NCI-H2029 treated with DMSO at 0.1 percent for 48 hours (cell line): ENCODE measurements around the gene TSEN54.

Experiments
- DNase-seq: peaks from one replicate; lab custom pipeline; 2025; lab: John Stamatoyannopoulos, UW

The TSEN54 gene

DNA sequence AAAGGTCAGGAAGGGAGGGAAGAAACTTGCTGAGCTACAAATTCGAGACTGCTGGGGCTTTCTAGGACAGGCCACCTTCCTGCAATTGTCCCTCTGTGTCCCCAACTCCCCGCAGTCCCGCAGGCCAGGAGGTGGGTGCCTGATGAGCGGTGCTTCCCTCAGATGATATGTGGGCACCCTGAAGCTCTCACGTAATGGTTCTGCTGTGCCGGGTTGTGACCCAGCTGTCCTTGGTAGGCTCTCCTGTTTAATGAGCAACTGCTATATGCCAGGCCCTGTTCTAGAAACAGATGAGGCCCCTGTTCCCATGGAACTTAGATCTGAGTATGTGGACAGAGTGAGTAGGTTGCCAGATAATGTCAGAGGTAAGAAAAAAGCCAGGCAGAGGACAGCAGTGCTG is 49.3 kb downstream of the TSEN54 start:
- no peak for DNase-seq

DNA sequence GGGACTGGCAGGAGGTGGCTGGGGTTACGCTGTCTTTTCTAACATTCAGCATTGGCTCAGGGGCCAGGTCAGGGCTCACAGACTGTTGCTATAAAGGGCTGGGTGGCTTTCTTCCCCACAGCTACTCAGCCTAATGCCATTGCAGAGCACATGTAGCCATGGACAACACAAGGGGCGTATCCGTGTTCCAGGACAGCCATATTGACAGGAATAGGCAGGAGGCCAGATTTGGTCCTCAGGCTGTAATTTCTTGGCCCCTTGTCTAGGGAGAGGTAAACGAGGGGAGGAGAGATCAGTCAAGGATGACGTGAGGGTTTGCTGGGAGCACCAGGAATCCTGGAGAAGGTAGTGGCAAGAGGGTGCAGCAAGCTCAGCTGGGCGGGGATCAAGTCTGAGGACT is 50.1 kb downstream of the TSEN54 start:
- DNase-seq = no peak

DNA sequence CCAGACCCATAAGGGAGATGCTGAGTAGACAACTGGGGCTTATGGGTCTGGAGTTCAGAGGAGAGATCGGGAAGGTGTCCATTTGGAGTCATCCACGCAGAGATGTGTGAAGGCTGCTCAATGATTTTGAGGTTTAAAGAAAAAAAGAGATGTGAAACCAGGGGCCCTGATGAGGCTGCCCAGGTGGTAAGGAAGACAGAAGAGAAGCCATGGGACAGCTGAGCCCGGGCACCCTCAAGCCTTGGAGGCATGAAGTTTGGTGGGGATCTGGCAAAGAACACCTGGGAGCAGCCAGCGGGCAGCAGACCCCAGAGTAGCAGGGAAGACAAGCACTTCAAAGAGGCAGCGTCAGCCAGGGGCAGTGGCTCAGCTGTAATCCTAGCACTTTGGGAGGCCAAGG is 50.5 kb downstream of the TSEN54 start:
- no peak for DNase-seq

DNA sequence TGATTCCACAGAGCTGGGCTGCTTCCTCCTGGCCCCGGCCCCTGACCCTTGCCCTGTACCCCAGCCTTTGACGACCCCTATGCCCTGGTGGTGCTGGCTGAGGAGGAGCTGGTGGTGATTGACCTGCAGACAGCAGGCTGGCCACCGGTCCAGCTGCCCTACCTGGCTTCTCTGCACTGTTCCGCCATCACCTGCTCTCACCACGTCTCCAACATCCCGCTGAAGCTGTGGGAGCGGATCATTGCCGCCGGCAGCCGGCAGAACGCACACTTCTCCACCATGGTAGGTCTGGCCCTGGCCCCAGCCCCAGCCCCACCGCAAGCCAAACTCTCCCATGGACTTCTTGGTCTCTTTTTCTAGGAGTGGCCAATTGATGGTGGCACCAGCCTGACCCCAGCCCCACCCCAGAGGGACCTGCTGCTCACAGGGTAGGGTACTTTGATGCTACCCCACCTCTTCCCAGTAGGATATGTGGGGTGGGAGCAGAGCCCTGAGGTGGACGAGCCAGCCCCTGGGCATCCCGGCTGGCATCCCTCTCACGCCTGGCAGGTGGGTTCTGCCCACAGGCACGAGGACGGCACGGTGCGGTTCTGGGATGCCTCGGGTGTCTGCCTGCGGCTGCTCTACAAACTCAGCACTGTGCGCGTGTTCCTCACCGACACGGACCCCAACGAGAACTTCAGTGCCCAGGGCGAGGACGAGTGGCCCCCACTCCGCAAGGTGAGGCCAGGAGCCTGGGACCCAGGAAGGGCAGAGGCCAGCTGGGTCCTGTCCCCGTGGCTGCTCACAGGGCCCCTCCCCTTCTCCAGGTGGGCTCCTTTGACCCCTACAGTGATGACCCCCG is 52.3 kb downstream of the TSEN54 start:
- DNase-seq = no peak

DNA sequence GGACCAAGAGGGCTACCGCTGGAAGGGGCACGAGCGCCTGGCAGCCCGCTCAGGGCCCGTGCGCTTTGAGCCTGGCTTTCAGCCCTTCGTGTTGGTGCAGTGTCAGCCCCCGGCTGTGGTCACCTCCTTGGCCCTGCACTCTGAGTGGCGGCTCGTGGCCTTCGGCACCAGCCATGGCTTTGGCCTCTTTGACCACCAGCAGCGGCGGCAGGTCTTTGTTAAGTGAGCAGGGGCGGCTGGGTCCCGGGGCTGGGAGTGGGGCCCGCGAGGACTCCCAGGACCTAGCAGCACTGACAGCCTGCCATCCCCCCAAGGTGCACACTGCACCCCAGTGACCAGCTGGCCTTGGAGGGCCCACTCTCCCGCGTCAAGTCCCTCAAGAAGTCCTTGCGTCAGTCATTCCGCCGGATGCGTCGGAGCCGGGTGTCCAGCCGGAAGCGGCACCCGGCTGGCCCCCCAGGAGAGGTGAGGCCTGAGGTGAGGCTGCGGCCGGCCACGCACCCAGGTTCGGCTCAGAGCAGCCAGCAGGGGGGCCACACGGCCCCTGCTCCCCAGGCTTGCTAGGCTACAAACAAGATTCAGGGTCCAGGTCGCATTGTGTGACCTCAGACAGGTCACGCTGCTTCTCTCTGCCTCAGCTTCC is 53.8 kb downstream of the TSEN54 start:
- no peak for DNase-seq

DNA sequence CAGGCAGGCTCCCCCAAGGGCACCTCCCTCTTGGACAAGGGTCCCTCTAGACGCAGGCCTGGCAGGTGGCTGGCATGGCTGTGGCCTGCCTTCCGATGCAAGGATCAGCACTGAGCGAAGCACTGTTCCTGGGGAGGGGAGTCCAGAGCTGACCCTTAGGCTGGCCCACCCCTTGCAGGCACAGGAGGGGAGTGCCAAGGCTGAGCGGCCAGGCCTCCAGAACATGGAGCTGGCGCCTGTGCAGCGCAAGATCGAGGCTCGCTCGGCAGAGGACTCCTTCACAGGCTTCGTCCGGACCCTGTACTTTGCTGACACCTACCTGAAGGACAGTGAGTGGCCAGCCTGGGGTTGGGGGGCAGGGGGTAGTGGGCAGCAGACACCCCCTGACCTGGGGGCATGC is 54.4 kb downstream of the TSEN54 start:
- no peak for DNase-seq

DNA sequence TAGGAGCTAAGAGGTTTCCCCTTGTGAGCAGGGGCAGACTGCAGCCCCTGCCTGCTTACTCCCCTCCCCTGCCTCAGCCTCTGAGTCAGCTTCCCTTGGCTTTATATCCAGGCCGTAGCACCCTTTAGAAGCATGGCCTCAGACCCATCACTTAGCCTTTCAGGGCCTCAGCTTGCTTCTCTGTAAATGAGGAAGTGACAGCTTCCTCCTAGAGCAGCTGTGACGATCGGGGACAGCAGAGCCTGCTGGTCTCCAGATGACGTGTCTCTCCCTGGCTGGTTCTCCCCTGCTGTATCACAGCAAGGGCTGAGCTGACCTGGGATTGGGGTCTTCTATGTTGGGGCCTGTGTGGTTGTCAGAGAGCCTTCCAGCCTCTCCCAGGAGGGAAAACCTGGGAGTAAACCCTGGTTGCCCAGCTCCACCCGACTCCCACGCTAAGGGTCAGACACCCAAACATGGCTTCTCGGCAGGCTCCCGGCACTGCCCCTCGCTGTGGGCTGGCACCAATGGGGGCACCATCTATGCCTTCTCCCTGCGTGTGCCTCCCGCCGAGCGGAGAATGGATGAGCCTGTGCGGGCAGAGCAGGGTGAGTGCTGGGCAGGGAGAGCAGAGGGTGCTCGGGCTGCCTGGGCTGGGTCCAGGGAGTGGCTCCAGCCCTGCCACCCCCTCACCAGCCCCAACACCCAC is 55.0 kb downstream of the TSEN54 start:
- no peak for DNase-seq

DNA sequence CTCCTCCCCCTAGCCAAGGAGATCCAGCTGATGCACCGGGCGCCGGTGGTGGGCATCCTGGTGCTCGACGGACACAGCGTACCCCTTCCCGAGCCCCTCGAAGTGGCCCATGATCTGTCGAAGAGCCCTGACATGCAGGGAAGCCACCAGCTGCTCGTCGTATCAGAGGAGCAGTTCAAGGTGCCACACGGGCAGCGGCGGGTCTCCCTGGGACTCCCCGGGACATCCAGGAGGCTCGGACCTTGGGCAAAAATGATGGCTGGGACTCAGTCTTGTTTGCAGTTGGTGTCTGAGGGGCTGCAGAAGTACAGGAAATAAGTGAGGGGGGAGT is 55.5 kb downstream of the TSEN54 start:
- no peak for DNase-seq

DNA sequence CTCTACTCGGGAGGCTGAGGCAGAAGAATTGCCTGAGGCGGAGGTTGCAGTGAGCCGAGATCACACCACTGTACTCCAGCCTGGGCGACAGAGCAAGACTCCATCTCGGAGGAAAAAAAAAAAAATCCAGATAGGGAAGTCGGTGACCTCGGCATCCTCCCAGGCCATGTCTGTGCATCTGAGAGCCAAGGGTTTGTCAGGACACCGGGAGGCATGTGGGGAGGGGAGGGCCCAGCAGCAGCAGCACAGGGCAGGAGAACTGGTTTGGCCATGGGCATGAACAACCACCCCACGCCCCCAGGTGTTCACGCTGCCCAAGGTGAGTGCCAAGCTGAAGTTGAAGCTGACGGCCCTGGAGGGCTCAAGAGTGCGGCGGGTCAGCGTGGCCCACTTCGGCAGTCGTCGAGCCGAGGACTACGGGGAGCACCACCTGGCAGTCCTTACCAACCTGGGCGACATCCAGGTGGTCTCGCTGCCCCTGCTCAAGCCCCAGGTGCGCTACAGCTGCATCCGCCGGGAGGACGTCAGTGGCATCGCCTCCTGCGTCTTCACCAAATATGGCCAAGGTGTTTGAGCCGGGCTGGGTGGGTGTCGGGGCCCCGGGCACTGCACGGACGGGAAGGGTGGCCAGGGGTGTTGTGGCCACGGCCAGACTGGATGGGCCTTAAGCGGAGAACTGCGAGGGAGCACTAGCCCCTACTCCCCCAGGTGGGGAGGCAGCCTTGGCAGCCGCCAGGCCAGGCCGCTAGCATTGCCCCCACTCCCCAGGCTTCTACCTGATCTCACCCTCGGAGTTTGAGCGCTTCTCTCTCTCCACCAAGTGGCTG is 56.6 kb downstream of the TSEN54 start:
- no peak for DNase-seq

DNA sequence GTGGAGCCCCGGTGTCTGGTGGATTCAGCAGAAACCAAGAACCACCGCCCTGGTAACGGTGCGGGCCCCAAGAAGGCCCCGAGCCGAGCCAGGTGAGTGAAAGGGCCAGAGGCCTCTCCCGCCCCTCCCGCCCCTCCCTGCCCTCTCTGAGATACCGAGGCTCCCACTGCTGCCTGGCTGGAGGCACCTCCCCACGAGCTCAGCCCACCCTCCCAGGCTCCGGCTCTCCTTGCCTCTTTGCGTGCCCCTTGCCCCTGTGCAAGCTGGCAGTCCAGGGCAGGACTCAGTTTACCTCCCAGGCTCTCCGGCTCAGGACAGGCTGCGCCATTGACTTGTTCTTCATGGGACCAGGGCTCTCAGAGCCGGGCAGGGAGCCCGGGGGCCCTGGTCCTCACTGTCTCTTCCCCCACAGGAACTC is 57.2 kb downstream of the TSEN54 start:
- no peak for DNase-seq

DNA sequence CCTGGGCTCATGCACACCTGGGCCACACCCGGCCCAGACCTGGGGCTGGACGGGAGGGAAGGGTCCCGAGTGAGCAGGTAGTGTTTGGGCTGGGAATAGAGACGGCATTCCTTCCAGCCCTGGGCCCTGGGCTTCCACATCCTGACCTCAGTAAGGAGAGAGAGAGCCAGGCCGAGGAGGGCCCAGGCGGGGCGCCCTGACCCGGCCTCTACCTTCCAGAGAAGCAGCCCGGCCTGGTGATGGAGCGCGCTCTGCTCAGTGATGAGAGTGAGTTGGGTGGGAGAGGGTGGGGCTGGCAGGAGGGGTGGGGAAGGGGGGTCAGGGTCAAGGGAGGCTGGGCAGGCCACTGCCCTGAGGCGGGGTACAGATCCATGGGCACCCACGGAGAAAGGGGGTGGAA is 57.7 kb downstream of the TSEN54 start:
- DNase-seq = no peak
